Subcutaneous adipose tissue (tissue), 4 donors: ENCODE data around the gene PIAS1. TPM values are rescaled to one million over a fixed set of nuclear protein-coding genes. Genes with fewer than 3 reads are reported as not detected.

ENCODE experiments used
- CTCF ChIP-seq: fragments of 450-650 bp; IDR thresholded peaks from one replicate; pipeline ENCODE4 v1.5.1; 2016; ENCODE audit warnings: low read depth, mild to moderate bottlenecking, control low read depth, antibody characterized with exemption, moderate library complexity
- total RNA-seq, 4 donors: library from RNA; depleted of rRNA; stranded (reverse); fragments of >200 nt; gene quantifications; one replicate each; pipeline ENCODE4 v1.1.0, GENCODE V29; 2016

The PIAS1 gene
- total RNA-seq, 4 donors from 2014 or later, result 34.3 to 68.8 (median 45.4) TPM

- TF ChIP-seq CTCF, result no peak
These were observed 49.5 kb downstream of the PIAS1 start for GRCh38 chr15:68103603-68104002.

- no peak for TF ChIP-seq CTCF
These were observed 52.5 kb downstream of the PIAS1 start for GRCh38 chr15:68106656-68107055.

- no peak for TF ChIP-seq CTCF
These were observed 53.0 kb downstream of the PIAS1 start for GRCh38 chr15:68107142-68107541.

GRCh38 chr15:68112706-68113105, 58.6 kb downstream of the PIAS1 start:
- no peak for TF ChIP-seq CTCF

- no peak for TF ChIP-seq CTCF
These were observed 59.2 kb downstream of the PIAS1 start for GRCh38 chr15:68113273-68113672.

GRCh38 chr15:68113751-68114150, 59.6 kb downstream of the PIAS1 start:
- no peak for TF ChIP-seq CTCF

- TF ChIP-seq CTCF, result no peak
These were observed 60.2 kb downstream of the PIAS1 start for GRCh38 chr15:68114356-68114755.
